ENCODE data around the gene UBE2V1. TPM values are rescaled to one million over a fixed set of nuclear protein-coding genes. Genes with fewer than 3 reads are reported as not detected.

The UBE2V1 gene
- total RNA-seq, 3 donors from 2014 or later (not counting 1 experiment from before 2014, with no cell fraction given): 194 to 238 (median 236) TPM

DNA sequence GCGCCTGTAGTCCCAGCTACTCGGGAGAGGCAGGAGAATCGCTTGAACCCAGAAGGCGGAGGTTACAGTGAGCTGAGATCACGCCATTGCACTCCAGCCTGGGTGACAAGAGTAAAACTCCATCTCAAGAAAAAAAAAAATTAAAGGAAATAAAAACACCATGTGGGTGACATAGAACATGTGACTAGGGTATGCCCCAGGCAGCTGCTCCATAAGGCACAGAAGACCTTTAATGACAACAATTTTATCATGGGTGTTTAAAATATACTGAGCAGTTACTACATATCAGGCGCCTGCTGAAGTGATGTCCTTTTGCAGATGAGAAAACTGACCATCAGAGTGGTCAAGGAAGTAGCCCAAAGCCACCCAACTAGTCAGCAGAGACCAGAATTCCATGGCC lies 32.6 kb upstream of the UBE2V1 start:
- TF ChIP-seq, protein P1, sequence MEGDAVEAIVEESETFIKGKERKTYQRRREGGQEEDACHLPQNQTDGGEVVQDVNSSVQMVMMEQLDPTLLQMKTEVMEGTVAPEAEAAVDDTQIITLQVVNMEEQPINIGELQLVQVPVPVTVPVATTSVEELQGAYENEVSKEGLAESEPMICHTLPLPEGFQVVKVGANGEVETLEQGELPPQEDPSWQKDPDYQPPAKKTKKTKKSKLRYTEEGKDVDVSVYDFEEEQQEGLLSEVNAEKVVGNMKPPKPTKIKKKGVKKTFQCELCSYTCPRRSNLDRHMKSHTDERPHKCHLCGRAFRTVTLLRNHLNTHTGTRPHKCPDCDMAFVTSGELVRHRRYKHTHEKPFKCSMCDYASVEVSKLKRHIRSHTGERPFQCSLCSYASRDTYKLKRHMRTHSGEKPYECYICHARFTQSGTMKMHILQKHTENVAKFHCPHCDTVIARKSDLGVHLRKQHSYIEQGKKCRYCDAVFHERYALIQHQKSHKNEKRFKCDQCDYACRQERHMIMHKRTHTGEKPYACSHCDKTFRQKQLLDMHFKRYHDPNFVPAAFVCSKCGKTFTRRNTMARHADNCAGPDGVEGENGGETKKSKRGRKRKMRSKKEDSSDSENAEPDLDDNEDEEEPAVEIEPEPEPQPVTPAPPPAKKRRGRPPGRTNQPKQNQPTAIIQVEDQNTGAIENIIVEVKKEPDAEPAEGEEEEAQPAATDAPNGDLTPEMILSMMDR (IDR thresholded peaks at IDR 0.05): no peak
- Mint-ChIP-seq H3K27ac (peak overlapping the region; percentile 91 to 96), H3K9me3 (no peaks in the 10 kb centered on the region), H3K36me3 (no peaks in the 10 kb centered on the region), H3K4me3 (peak overlapping the region; percentile 13), H3K27me3 (ENCODE audit: low read depth in 2 of 2) (no peaks in the 10 kb centered on the region), H3K4me1 (peaks cover 40 to 69% of the 10 kb centered on the region in 2 donors)
- no peaks in the 10 kb centered on the region for H3K27me3 ChIP-seq (ENCODE audit: control insufficient read depth, insufficient read depth, low read length)
- no peak overlapping the region for H3K4me3 ChIP-seq (ENCODE audit: low read length)
- peak overlapping the region; percentile 94 for H3K27ac ChIP-seq (ENCODE audit: low read length)
- peaks cover 38% of the 10 kb centered on the region for H3K4me1 ChIP-seq (ENCODE audit: control insufficient read depth, insufficient read depth, low read length)
- WGBS (ENCODE audit: insufficient coverage): 88% methylated on average over 6 of the region's 6 CpGs
- intact Hi-C loops (cut with micrococcal nuclease): no loop called here
- no peaks in the 10 kb centered on the region for H3K9me3 ChIP-seq (ENCODE audit: control insufficient read depth, insufficient read depth, low read length)
- H3K36me3 ChIP-seq (ENCODE audit: control insufficient read depth, insufficient read depth, low read length): peaks cover 28% of the 10 kb centered on the region
- DNase-seq: no peak
- no peak for ATAC-seq

DNA sequence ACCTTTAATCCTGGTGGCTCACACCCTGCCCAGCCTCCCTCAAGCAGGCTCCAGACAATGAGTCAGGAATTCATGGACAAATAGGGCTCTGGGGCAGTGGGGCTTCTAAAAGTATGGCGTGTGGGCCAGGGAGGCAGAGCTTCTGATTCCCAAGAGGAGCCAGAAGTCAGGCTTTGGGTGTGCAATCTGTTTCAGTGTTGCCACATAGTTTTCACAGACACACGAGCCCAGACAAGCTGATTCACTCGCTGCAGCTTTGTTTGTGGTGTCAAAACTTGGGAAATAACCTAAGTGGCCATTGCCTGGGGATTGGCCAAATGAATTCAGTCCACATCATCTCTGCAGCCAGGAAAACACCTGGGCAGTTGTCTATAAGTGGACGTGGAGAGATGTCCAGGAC lies 31.4 kb upstream of the UBE2V1 start:
- Mint-ChIP-seq H3K27ac (peak overlapping the region in 1 of 2 donors; percentile 36), H3K4me3 (no peak overlapping the region), H3K9me3 (no peaks in the 10 kb centered on the region), H3K36me3 (no peaks in the 10 kb centered on the region), H3K27me3 (ENCODE audit: low read depth in 2 of 2) (no peaks in the 10 kb centered on the region), H3K4me1 (peaks cover 48 to 67% of the 10 kb centered on the region in 2 donors)
- intact Hi-C loops (cut with micrococcal nuclease): no loop called here
- DNase-seq: no peak
- Histone ChIP-seq H3K27me3 (ENCODE audit: control insufficient read depth, insufficient read depth, low read length) (no peaks in the 10 kb centered on the region), H3K27ac (ENCODE audit: low read length) (no peak overlapping the region), H3K4me3 (ENCODE audit: low read length) (no peak overlapping the region), H3K36me3 (ENCODE audit: control insufficient read depth, insufficient read depth, low read length) (peaks cover 33% of the 10 kb centered on the region), H3K9me3 (ENCODE audit: control insufficient read depth, insufficient read depth, low read length) (no peaks in the 10 kb centered on the region), H3K4me1 (ENCODE audit: control insufficient read depth, insufficient read depth, low read length) (peaks cover 27% of the 10 kb centered on the region)
- no peak for ATAC-seq
- TF ChIP-seq, protein P1 (IDR thresholded peaks at IDR 0.05): no peak
- WGBS (ENCODE audit: insufficient coverage): 90% methylated on average over 4 of the region's 4 CpGs

DNA sequence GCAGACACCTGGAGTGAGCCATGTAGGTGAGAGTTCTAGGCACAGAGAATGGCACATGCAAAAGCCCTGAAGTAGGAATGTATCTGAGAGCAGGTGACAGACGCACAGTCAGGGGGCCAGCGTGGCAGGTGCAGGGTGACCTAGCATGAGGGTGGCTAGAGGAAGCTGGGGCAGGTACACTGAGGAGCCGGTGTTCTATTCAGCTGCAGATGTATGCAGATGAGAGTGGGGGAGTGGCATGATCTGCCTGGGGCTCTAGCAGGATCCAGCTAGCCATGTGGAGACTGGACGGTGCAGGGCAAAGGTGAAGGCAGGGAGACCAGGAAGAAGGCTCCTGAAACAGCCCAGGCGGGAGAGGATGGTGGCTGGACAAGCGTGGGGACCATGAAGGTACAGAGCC lies 29.9 kb upstream of the UBE2V1 start:
- Histone ChIP-seq H3K4me1 (ENCODE audit: control insufficient read depth, insufficient read depth, low read length) (peaks cover 22% of the 10 kb centered on the region), H3K36me3 (ENCODE audit: control insufficient read depth, insufficient read depth, low read length) (peaks cover 35% of the 10 kb centered on the region), H3K9me3 (ENCODE audit: control insufficient read depth, insufficient read depth, low read length) (no peaks in the 10 kb centered on the region), H3K27me3 (ENCODE audit: control insufficient read depth, insufficient read depth, low read length) (no peaks in the 10 kb centered on the region), H3K4me3 (ENCODE audit: low read length) (no peak overlapping the region), H3K27ac (ENCODE audit: low read length) (no peak overlapping the region)
- TF ChIP-seq, protein P1 (IDR thresholded peaks at IDR 0.05): no peak
- H3K36me3 Mint-ChIP-seq: no peaks in the 10 kb centered on the region
- over 99% methylated on average over 6 of the region's 6 CpGs for WGBS (ENCODE audit: insufficient coverage)
- intact Hi-C loops (cut with micrococcal nuclease): no loop called here
- H3K4me3 Mint-ChIP-seq: no peak overlapping the region
- H3K9me3 Mint-ChIP-seq: no peaks in the 10 kb centered on the region
- no peaks in the 10 kb centered on the region for H3K27me3 Mint-ChIP-seq (ENCODE audit: low read depth in 2 of 2)
- peaks cover 42 to 58% of the 10 kb centered on the region in 2 donors for H3K4me1 Mint-ChIP-seq
- H3K27ac Mint-ChIP-seq: peak overlapping the region in 1 of 2 donors; percentile 76
- ATAC-seq: no peak
- DNase-seq: no peak
